ENCODE measurements around the gene TICRR.

TICRR gene

DNA sequence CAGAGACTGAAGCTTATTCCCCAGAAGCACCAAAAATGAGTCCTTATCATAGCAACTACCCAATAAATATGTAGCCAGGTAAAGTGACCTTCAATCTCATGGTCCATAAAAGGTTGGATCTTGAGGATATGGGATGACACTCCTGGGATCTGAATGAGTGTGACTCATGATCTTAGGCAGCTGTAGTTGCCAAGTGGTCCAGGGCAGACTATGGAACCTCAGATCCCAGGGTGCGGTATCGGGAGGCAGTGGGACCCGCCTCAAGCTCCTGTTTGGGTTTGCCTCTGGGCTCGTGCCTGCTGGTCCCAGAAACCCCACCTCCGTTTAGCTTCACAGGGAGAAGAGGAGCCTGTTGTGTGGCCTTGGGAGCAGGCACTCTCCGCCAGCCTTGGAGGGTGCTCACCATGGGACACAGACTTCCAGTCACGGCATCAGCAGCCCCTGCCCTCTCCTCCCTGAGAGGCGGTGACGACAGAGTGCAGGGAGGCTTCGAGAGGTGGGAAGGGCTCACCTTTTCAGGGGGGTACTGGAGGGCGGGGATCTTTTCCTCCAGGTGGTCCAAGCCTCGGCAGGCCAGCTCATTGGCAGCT lies 95.8 kb downstream of the TICRR start:
- in situ Hi-C loops (cut with MboI; ENCODE audit: low sequenced_read_pairs): no loop called here

GRCh38 chr15:89671687-89672086 lies 96.4 kb downstream of the TICRR start:
- in situ Hi-C loops (cut with MboI; ENCODE audit: low sequenced_read_pairs): no loop called here

DNA sequence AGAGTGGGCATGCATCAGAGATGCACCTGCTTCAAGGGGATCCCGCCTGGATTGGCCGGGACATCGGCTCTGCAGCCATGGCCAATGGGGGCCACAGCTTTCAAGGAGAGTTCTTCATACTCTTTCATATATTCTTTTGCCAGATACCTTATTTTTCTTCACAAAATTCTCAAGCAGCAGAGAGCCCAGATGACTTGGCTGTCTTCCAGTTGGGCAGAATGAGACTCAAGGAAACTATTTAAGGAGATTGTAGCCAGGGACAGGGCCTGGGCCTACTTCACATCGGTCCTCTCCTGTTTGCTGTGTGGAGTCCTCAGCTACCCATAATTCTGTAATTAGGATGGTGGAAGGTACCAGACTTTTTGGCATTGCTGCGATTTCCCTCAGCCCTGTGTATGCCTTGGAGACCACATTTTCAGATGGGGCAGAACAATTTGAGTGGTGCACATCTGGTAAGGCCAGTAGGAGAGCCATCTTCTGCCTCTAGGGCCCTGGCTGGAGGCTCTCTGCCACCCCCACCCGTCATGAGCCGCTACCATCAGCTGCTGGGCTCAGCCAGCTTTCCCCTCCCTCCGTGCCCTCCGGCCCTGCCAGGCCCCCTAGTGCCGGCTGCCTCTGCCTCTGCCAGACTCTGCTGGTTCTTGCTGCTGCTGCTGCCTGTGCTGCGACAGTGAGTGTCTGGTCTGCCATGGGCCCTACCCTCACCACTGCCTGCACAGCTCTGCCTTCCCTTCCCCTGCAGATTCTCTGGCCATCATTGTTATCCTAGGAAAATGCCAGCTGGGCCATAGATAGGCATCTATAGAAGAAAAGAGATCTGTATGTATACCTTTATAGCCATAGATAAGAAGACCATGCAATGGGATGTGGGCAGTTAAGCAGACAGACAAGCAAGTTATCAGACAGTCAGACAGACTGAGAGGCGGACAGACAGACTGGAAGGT lies 97.2 kb downstream of the TICRR start:
- in situ Hi-C loops (cut with MboI; ENCODE audit: low sequenced_read_pairs): no loop called here

DNA sequence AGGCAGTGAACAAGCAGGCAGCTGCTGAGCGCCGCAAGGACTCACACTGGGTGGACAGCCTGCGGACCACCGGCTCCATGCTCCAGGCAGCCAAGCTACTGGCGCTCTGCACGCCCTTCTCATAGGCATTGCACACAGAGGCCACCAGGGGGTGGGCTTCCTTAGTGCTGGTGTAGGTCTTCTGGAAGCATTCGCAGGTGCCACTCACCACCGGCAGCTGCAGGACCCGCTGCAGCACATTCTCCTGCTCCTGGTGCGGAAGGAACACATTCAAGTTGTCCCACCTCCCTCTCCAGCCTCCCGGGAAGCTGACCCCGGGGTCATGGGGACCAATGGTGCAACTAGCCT lies 97.9 kb downstream of the TICRR start:
- in situ Hi-C loops (cut with MboI; ENCODE audit: low sequenced_read_pairs): no loop called here

DNA sequence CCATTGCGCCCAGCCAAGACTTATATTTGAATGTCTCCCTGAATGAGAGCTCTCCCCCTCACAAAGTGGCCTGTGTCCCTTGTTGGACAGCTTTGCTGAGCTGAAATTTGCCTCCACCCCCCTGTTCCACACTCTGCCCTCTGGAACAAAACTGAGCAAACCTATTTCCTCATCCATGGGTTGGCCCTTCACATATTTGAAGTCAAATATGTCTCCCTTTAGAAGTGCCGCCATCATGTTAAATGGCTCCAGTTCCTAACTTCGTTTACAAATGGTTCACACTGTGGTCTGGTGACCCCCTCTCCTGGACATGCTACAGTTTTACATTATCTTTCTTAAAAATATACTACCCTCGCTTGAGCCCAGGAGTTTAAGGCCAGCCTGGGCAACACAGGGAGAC lies 99.3 kb downstream of the TICRR start:
- in situ Hi-C loops (cut with MboI; ENCODE audit: low sequenced_read_pairs): no loop called here

GRCh38 chr15:89675606-89676005 lies 100.3 kb downstream of the TICRR start:
- in situ Hi-C loops (cut with MboI; ENCODE audit: low sequenced_read_pairs): no loop called here

GRCh38 chr15:89677381-89677780 lies 102.1 kb downstream of the TICRR start:
- in situ Hi-C loops (cut with MboI; ENCODE audit: low sequenced_read_pairs): no loop called here
